K562 (cell line): Measurements from ENCODE around the gene SGPL1. TPM values are rescaled to one million over a fixed set of nuclear protein-coding genes. Genes with fewer than 3 reads are reported as not detected.

Experiments
- ATAC-seq: fragments of 200-7000 bp; cut with Tn5 transposase; 3 replicates; pipeline ENCODE4 v1.9.1; 2020; ENCODE audit warnings: moderate library complexity
- BruUV-seq: library from RNA; stranded (reverse); fragments of 400-500 nt; replicated peaks from 2 replicates; lab custom pipeline; 2021; lab: Mats Ljungman, UMichigan
- CTCF ChIA-PET: fragments of 300-600 bp; formaldehyde crosslinking; extraction: SDS; loops from one replicate; lab custom pipeline; 2021; ENCODE audit warnings: low intra/inter-chr PET ratio; lab: Yijun Ruan, JAX
- POLR2A ChIA-PET: fragments of 300-600, 350-650 bp; sonication (Branson Sonifier 250); formaldehyde crosslinking; extraction: SDS; loops from one replicate; lab custom pipeline; 2021; ENCODE audit warnings: antibody characterized with exemption, inconsistent platforms; lab: Yijun Ruan, JAX
- DNase-seq, 4 experiments: peaks; one replicate each; pipeline versions ENCODE4 v3.0.0 to v3.0.0-alpha.2; 2011 to 2018; ENCODE audit warnings: low spot score in 3 of 4, mixed read lengths in 3 of 4; ENCODE audit errors: extremely low read depth in 1 of 4
- FAIRE-seq: peaks from 2 replicates; lab custom pipeline; 2011; peaks lifted over from hg19 to GRCh38; lab: Jason Lieb, UNC
- H2AFZ ChIP-seq: 2 replicates; pipeline ENCODE4 v1.6.0; 2011; ENCODE audit warnings: low read depth, low read length, control low read depth, inconsistent platforms
- H3K27ac ChIP-seq: fragments of 200-600 bp; 3 replicates; pipeline ENCODE4 v1.8.0; 2011; ENCODE audit warnings: low read depth, mild to moderate bottlenecking, control low read depth, inconsistent platforms, low read length, moderate library complexity, mixed read lengths; ENCODE audit errors: extremely low read depth
- H3K27me3 ChIP-seq, 2 experiments: fragments of 300-600 bp in 1 of 2; 2 replicates in 1 of 2; 3 replicates in 1 of 2; pipeline versions ENCODE4 v1.6.0 to v1.8.0; 2011; ENCODE audit warnings: inconsistent platforms in 2 of 2, low read length in 2 of 2, mild to moderate bottlenecking in 1 of 2, mixed read lengths in 1 of 2, moderate library complexity in 1 of 2; ENCODE audit not compliant: control insufficient read depth in 2 of 2, insufficient read depth in 2 of 2
- H3K36me3 ChIP-seq: fragments of 300-600 bp; 3 replicates; pipeline ENCODE4 v1.8.0; 2011; ENCODE audit warnings: mild to moderate bottlenecking, low read length, inconsistent platforms; ENCODE audit not compliant: control insufficient read depth, insufficient read depth
- H3K4me1 ChIP-seq, 2 experiments: fragments of 200-600 bp in 1 of 2; replicated peaks in 1 of 2; 2 replicates in 1 of 2; 3 replicates in 1 of 2; pipeline versions ENCODE4 v1.5.1 to v1.8.0; 2011; ENCODE audit warnings: inconsistent platforms in 2 of 2, low read length in 2 of 2, mild to moderate bottlenecking in 1 of 2, mixed read lengths in 1 of 2, moderate library complexity in 1 of 2; ENCODE audit not compliant: control insufficient read depth in 2 of 2, insufficient read depth in 2 of 2
- H3K4me2 ChIP-seq: 2 replicates; pipeline ENCODE4 v1.6.1; 2011; ENCODE audit warnings: low read length, control low read depth, inconsistent platforms, mixed read lengths; ENCODE audit not compliant: insufficient read depth
- H3K4me3 ChIP-seq: fragments of 200-600 bp; sonication (generic), shearing (Covaris generic); 2 replicates; pipeline ENCODE4 v1.5.1; 2016; ENCODE audit warnings: control low read depth, inconsistent platforms
- H3K79me2 ChIP-seq: fragments of 200-600 bp; 3 replicates; pipeline ENCODE4 v1.8.0; 2011; ENCODE audit warnings: low read length, inconsistent platforms; ENCODE audit not compliant: control insufficient read depth, insufficient read depth
- H3K9ac ChIP-seq, 2 experiments: 2 replicates each; pipeline versions ENCODE4 v1.6.0 to v1.6.1; 2011; ENCODE audit warnings: low read depth in 2 of 2, low read length in 2 of 2, control low read depth in 1 of 2, inconsistent platforms in 1 of 2, mild to moderate bottlenecking in 1 of 2, mixed read lengths in 1 of 2; ENCODE audit not compliant: insufficient read depth in 1 of 2
- H3K9me1 ChIP-seq: one replicate; pipeline ENCODE4 v1.6.0; 2011; ENCODE audit warnings: inconsistent platforms, mild to moderate bottlenecking, low read length, moderate library complexity; ENCODE audit not compliant: control insufficient read depth, insufficient read depth
- H3K9me3 ChIP-seq: replicated peaks from 2 replicates; pipeline ENCODE4 v1.5.1; 2011; ENCODE audit warnings: low read depth, low read length, inconsistent platforms; ENCODE audit not compliant: control insufficient read depth, insufficient read depth
- H4K20me1 ChIP-seq: replicated peaks from 2 replicates; pipeline ENCODE4 v1.6.1; 2011; ENCODE audit warnings: low read length, inconsistent platforms, mixed read lengths; ENCODE audit not compliant: control insufficient read depth, insufficient read depth
- ARID3A ChIP-seq: IDR thresholded peaks from 2 replicates; pipeline ENCODE4 v1.6.1; 2012; ENCODE audit warnings: low read depth, low read length, improper control_type of control experiment, borderline replicate concordance
- ESRRB ChIP-seq: fragments of 250-450 bp; sonication (Bioruptor Pico); IDR thresholded peaks from 2 replicates; pipeline ENCODE4 v1.5.0; 2020; ENCODE audit warnings: mild to moderate bottlenecking, moderate library complexity, borderline replicate concordance
- ID3 ChIP-seq, 2 experiments: fragments of 250-450 bp in 1 of 2; fragments of 450-650 bp in 1 of 2; sonication (Bioruptor Pico) in 1 of 2; IDR thresholded peaks; 2 replicates each; pipeline versions ENCODE4 v1.6.1 to v1.8.0; 2016 to 2021; ENCODE audit warnings: mild to moderate bottlenecking in 2 of 2, moderate library complexity in 2 of 2, missing compliant biosample characterization in 1 of 2, missing genetic modification characterization in 1 of 2
- NELFE ChIP-seq: IDR thresholded peaks from 2 replicates; pipeline ENCODE4 v1.6.1; 2011; ENCODE audit warnings: mild to moderate bottlenecking; ENCODE audit not compliant: insufficient read depth, insufficient read length
- NFE2L1 ChIP-seq: fragments of 450-650 bp; IDR thresholded peaks from 2 replicates; pipeline ENCODE4 v1.6.1; 2016; ENCODE audit warnings: missing genetic modification characterization, low read depth, mild to moderate bottlenecking, missing compliant biosample characterization, moderate library complexity, borderline replicate concordance
- PHB ChIP-seq: fragments of 250-450 bp; sonication (Bioruptor Pico); IDR thresholded peaks from 2 replicates; pipeline ENCODE4 v1.5.0; 2021
- TRIM28 ChIP-seq: fragments of 450-650 bp; IDR thresholded peaks from 2 replicates; pipeline ENCODE4 v1.6.1; 2017
- WGBS: fragments of 100-300 bp; shearing (Covaris generic); methylation state at CpG from one replicate; pipeline ENCODE4 v1.1.6; 2016; ENCODE audit warnings: low coverage, mixed read lengths; ENCODE audit not compliant: insufficient coverage; ENCODE audit errors: missing lambda C conversion rate; 5-methylcytosine and 5-hydroxymethylcytosine counted together
- in situ Hi-C: fragments of 300-500 bp; cut with MboI; formaldehyde crosslinking; loops from 4 replicates; pipeline ENCODE4 v1.15.0; 2018; ENCODE audit warnings: inconsistent platforms, mixed read lengths
- intact Hi-C: fragments of 100-400 bp; cut with micrococcal nuclease; formaldehyde crosslinking; loops from 2 replicates; pipeline ENCODE4 v1.14.2; 2022
- polyA plus RNA-seq, 8 experiments: library from polyadenylated mRNA; depleted of rRNA in 4 of 8; stranded (reverse) in 5 of 8; unstranded in 3 of 8; fragments of >200 nt; fragmentation: Nextera tagmentation in 2 of 8; fragmentation: Illumina TruSeq in 1 of 8; extraction: Ambion mirVana in 2 of 8; extraction: Trizol in 1 of 8; gene quantifications; 2 replicates each; pipeline versions ENCODE4 v1.2.1 to v1.2.3, GENCODE V29; 2011 to 2014; ENCODE audit warnings: inconsistent platforms in 1 of 8, missing spikeins in 1 of 8
- total RNA-seq, 7 experiments: library from RNA; depleted of rRNA in 6 of 7; stranded (reverse); fragments of >200 nt in 6 of 7; fragmentation: Illumina TruSeq in 2 of 7; extraction: Trizol in 2 of 7; gene quantifications; 2 replicates each; pipeline versions ENCODE4 v1.2.1 to v1.2.3, GENCODE V29; 2011 to 2021; ENCODE audit warnings: low replicate concordance in 1 of 7

SGPL1 gene
- total and polyA plus RNA-seq, 9 of the 15 experiments (the other 6 are each of a cell fraction or from before 2014, with no cell fraction given): 6.0 to 18.0 (median 8.7) TPM

- Histone ChIP-seq H3K9me1 (no peaks in the 10 kb centered on the region), H3K9me3 (no peaks in the 10 kb centered on the region), H3K4me1 (peaks cover 15 to 21% of the 10 kb centered on the region in 2 experiments), H3K4me3 (no peak overlapping the region), H3K4me2 (no peak overlapping the region), H3K36me3 (no peaks in the 10 kb centered on the region), H3K27me3 (peaks cover 0 to 3% of the 10 kb centered on the region in 2 experiments; a peak in 2 of 5 replicates), H3K79me2 (0 out of 3 replicates have a peak, but pooled peaks cover 2% of the 10 kb centered on the region), H3K27ac (no peak overlapping the region), H3K9ac (no peak overlapping the region), H2AFZ (no peak overlapping the region), H4K20me1 (0 out of 2 replicates have a peak, but pooled peaks cover 3% of the 10 kb centered on the region)
- FAIRE-seq (no peak), DNase-seq (no peak), ATAC-seq (no peak)
- ChIA-PET POLR2A (interaction anchor here (0.6 to 1.4 kb wide), 3 partner anchors 22 to 75 kb away, joined by 3 to 4 read pairs (median 4); no protein-coding TSS in a partner anchor), CTCF (no interaction called here)
- intact Hi-C loops: no loop called here
- in situ Hi-C loops: loop anchor here (10.0 kb wide), 1 partner anchor 73 kb away; the partner anchor contains the start of gene PCBD1
- no TSS peak for BruUV-seq
- TF ChIP-seq NFE2L1 (tag) (no peak), ARID3A (no peak), ESRRB (CRISPR knock-in tag) (no peak), PHB (CRISPR knock-in tag) (no peak), ID3 (CRISPR knock-in tag; IDR thresholded peaks at IDR 0.05) (no peak), ID3 (tag; IDR thresholded peaks at IDR 0.05) (no peak), NELFE (no peak), TRIM28 (no peak)
- 20% methylated on average over 3 of the region's 3 CpGs for WGBS
These were observed 3.9 kb upstream of the SGPL1 start for GRCh38 chr10:70811881-70812280.
